Measurements from ENCODE around the gene TOR4A. TPM values are rescaled to one million over a fixed set of nuclear protein-coding genes. Genes with fewer than 3 reads are reported as not detected.

The TOR4A gene
- total and polyA plus RNA-seq, 9 of the 15 experiments (the other 6 are each of a cell fraction or from before 2014, with no cell fraction given), result 3.9 to 49.2 (median 8.8) TPM

DNA sequence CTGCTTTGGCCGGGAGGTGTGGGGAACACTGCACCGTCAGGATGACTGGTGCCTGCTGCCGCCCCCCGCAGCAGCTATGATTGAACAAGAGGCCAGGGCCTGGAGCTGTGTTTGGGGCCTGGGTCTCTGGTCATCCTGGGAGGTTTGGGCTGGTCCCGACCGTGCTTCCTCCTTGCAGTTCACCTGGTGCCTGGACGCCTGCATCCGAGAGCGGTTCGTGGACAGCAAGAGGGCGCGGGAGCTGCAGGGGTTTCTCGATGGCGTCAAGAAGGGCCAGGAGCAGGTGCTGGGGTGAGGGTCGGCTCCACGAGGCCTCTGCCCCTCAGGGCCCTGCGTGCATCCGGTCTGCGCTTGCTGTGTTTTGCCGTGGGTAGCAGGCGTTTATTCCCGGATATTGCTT lies 13.5 kb upstream of the TOR4A start:
- Histone ChIP-seq H3K4me1 (replicated peaks in 1 of 2; ENCODE audit: control insufficient read depth in 2 of 2, insufficient read depth in 2 of 2, low read length in 2 of 2) (peaks cover 13 to 44% of the 10 kb centered on the region in 2 experiments), H3K9ac (ENCODE audit: insufficient read depth in 1 of 2, low read depth in 2 of 2, low read length in 2 of 2) (peak overlapping the region in 1 of 2 experiments; percentile 52; a peak in 1 of 4 replicates), H3K27ac (ENCODE audit: extremely low read depth, low read depth, low read length) (no peak overlapping the region), H2AFZ (ENCODE audit: low read depth, low read length) (no peak overlapping the region), H3K79me2 (ENCODE audit: control insufficient read depth, insufficient read depth, low read length) (peaks cover 5% of the 10 kb centered on the region; the same call in 2 of the 3 replicates), H4K20me1 (replicated peaks; ENCODE audit: control insufficient read depth, insufficient read depth, low read length) (no peaks in the 10 kb centered on the region), H3K36me3 (ENCODE audit: control insufficient read depth, insufficient read depth, low read length) (peaks cover 59% of the 10 kb centered on the region; the same call in 2 of the 3 replicates), H3K4me2 (ENCODE audit: insufficient read depth, low read length) (no peak overlapping the region), H3K9me1 (ENCODE audit: control insufficient read depth, insufficient read depth, low read length) (no peaks in the 10 kb centered on the region), H3K4me3 (no peak overlapping the region), H3K27me3 (ENCODE audit: control insufficient read depth in 2 of 2, insufficient read depth in 2 of 2, low read length in 2 of 2) (no peaks in the 10 kb centered on the region), H3K9me3 (replicated peaks; ENCODE audit: control insufficient read depth, insufficient read depth, low read depth, low read length) (no peaks in the 10 kb centered on the region)
- ATAC-seq (no peak), FAIRE-seq (no peak), DNase-seq (ENCODE audit: extremely low read depth in 1 of 4, low spot score in 3 of 4) (no peak)
- peak; percentile 64 for TF ChIP-seq POLR2G (IDR thresholded peaks at IDR 0.05; ENCODE audit: low read depth, low read length)
- TF ChIP-seq, protein P1, sequence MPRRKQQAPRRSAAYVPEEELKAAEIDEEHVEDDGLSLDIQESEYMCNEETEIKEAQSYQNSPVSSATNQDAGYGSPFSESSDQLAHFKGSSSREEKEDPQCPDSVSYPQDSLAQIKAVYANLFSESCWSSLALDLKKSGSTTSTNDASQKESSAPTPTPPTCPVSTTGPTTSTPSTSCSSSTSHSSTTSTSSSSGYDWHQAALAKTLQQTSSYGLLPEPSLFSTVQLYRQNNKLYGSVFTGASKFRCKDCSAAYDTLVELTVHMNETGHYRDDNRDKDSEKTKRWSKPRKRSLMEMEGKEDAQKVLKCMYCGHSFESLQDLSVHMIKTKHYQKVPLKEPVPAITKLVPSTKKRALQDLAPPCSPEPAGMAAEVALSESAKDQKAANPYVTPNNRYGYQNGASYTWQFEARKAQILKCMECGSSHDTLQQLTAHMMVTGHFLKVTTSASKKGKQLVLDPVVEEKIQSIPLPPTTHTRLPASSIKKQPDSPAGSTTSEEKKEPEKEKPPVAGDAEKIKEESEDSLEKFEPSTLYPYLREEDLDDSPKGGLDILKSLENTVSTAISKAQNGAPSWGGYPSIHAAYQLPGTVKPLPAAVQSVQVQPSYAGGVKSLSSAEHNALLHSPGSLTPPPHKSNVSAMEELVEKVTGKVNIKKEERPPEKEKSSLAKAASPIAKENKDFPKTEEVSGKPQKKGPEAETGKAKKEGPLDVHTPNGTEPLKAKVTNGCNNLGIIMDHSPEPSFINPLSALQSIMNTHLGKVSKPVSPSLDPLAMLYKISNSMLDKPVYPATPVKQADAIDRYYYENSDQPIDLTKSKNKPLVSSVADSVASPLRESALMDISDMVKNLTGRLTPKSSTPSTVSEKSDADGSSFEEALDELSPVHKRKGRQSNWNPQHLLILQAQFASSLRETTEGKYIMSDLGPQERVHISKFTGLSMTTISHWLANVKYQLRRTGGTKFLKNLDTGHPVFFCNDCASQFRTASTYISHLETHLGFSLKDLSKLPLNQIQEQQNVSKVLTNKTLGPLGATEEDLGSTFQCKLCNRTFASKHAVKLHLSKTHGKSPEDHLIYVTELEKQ (CRISPR knock-in tag; IDR thresholded peaks at IDR 0.05), result no peak
- in situ Hi-C loops (cut with MboI) (no loop called here), intact Hi-C loops (cut with micrococcal nuclease) (no loop called here)
- no TSS peak for BruUV-seq (replicated peaks)
- ChIA-PET POLR2A (interaction anchor here (1.0 to 2.2 kb wide), 4 partner anchors 13 to 38 kb away, joined by 3 to 5 read pairs (median 4); partner anchors contain the start of genes NRARP and TOR4A), CTCF (ENCODE audit: low intra/inter-chr PET ratio) (no interaction called here)
- WGBS (ENCODE audit: insufficient coverage, low coverage, missing lambda C conversion rate), result 89% methylated on average over 18 of the region's 22 CpGs
